GM12891 (cell line): ENCODE data around the gene TK1.

Source experiments
- DNase-seq: peaks from one replicate; pipeline ENCODE4 v3.0.0; 2011; ENCODE audit warnings: low spot score; ENCODE audit not compliant: insufficient read length
- FAIRE-seq: peaks from 2 replicates; lab custom pipeline; 2011; peaks lifted over from hg19 to GRCh38; lab: Jason Lieb, UNC
- PAX5 ChIP-seq: IDR thresholded peaks from 2 replicates; pipeline ENCODE4 v1.6.1; 2011; ENCODE audit warnings: low read length, moderate library complexity, mild to moderate bottlenecking; ENCODE audit not compliant: insufficient read depth, severe bottlenecking
- POLR2A ChIP-seq: IDR thresholded peaks from 2 replicates; pipeline ENCODE4 v1.6.1; 2011; ENCODE audit warnings: low read depth, low read length, control low read depth
- POLR2AphosphoS5 ChIP-seq: IDR thresholded peaks from 2 replicates; pipeline ENCODE4 v1.6.1; 2011; ENCODE audit warnings: low read depth, low read length, control low read depth
- POU2F2 ChIP-seq: IDR thresholded peaks from 2 replicates; pipeline ENCODE4 v1.6.1; 2011; ENCODE audit warnings: low read depth, mild to moderate bottlenecking, control low read depth, low read length, moderate library complexity
- SPI1 ChIP-seq: IDR thresholded peaks from 2 replicates; pipeline ENCODE4 v1.6.1; 2011; ENCODE audit warnings: low read depth, low read length, control low read depth
- TAF1 ChIP-seq: IDR thresholded peaks from 2 replicates; pipeline ENCODE4 v1.6.1; 2011; ENCODE audit warnings: low read depth, low read length, control low read depth

The TK1 gene

GRCh38 chr17:78135858-78136500 is 50.9 kb downstream of the TK1 start:
- FAIRE-seq, result no peak
- TF ChIP-seq SPI1 (no peak), POLR2AphosphoS5 (no peak), POLR2A (no peak), POU2F2 (no peak), PAX5 (no peak), TAF1 (no peak)
- no peak for DNase-seq

GRCh38 chr17:78134899-78135385 is 51.9 kb downstream of the TK1 start:
- FAIRE-seq, result no peak

DNA sequence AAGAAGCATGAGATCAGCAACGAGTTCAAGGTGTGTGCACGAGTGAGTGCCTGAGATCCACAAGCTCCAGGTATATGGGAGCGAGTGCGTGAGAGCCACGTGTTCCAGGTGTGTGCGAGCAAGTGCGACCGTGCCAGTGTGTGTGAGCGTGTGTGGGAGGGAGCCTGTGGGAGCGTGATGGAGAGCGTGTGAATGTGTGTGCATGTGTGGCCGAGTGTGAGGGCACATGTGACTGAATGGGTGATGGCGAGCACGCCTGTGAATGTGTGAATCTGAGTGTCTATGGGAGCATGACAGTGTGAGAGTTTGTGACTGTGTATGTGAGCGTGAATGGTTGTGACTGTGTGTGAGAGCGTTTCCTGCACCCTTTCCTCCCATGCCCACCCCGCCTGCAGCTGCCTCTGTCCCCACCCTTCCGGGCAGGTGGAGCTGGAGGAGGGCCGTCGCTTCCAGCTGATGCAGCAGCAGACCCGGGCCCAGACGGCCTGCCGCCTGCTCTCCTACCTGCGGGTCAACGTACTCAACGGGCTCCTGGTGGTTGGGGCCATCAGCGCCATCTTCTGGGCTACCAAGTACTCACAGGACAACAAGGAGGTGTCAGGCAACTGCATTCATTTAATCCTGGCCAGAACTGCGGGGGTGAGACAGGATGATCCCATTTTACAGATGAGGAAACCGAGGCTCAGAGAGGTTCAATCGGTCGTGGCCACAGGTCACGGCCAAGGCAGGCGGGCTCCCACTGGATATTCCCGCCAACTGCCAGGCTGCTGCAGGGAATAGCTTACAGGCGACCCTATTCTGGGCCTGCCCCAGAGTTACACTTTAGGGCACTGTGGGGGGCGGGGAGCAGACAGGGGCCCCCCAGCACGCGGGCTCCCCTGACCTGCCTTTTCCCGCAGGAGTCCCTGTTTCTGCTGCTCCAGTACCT is 52.6 kb downstream of the TK1 start:
- FAIRE-seq, result peak; percentile 96
- DNase-seq, result no peak

More at GRCh38 chr17:78134899-78135385, 51.9 kb downstream of the TK1 start:
- DNase-seq, result no peak
- TF ChIP-seq TAF1, result no peak
- TF ChIP-seq PAX5, result no peak
- no peak for TF ChIP-seq POLR2AphosphoS5
- no peak for TF ChIP-seq POLR2A
- TF ChIP-seq SPI1, result no peak
- no peak for TF ChIP-seq POU2F2

GRCh38 chr17:78133179-78133951 is 53.5 kb downstream of the TK1 start:
- FAIRE-seq (no peak), DNase-seq (no peak)
- TF ChIP-seq POLR2AphosphoS5, result no peak
- no peak for TF ChIP-seq POLR2A
- TF ChIP-seq SPI1, result no peak
- TF ChIP-seq TAF1, result no peak
- TF ChIP-seq PAX5, result no peak

More for the DNA sequence above, 52.6 kb downstream of the TK1 start:
- peak; percentile 57; the same call in 1 of the 2 replicates for TF ChIP-seq POLR2AphosphoS5
- no peak for TF ChIP-seq SPI1
- no peak for TF ChIP-seq PAX5
- no peak for TF ChIP-seq TAF1
- TF ChIP-seq POU2F2, result 0 out of 2 replicates have a peak, but pooled peaks have one; percentile 37
- TF ChIP-seq POLR2A, result peak; percentile 55; the same call in 1 of the 2 replicates

- TF ChIP-seq TAF1, result no peak
- FAIRE-seq, result no peak
- DNase-seq, result no peak
These were observed 54.1 kb downstream of the TK1 start for GRCh38 chr17:78132767-78133178.

DNA sequence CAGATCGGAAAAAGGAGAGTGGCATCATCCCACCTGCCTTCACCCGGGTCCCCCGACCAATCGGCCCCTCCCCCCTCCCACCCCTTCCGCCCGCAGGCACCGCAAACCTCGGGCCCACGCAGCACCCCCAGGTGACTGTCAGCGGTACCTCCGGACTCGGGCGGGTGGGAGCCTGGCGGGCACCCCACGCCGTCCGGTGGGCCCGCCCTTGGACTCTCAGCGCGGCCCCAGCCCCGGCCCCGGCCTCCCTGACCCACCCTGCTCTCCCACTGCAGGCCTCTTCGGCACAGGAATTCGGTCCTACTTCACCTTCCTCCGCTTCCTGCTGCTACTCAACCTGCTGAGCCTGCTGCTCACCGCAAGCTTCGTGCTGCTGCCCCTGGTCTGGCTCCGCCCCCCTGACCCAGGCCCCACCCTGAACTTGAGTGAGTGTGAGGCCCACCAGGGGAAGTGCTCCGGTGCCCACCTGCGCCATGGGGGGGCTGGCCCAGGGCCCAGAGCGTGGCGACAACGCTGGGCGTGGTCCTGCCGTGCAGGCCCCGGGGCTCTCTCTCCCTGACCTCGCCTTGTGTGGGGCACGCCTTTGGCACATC is 54.7 kb downstream of the TK1 start:
- no peak for DNase-seq
- 0 out of 2 replicates have a peak, but pooled peaks have one; percentile 29 for TF ChIP-seq SPI1
- 0 out of 2 replicates have a peak, but pooled peaks have one; percentile 13 for TF ChIP-seq POU2F2
- no peak; the same call in 1 of the 2 replicates for TF ChIP-seq TAF1
- TF ChIP-seq PAX5, result no peak
- peak; percentile 64 for TF ChIP-seq POLR2A
- no peak; the same call in 1 of the 2 replicates for TF ChIP-seq POLR2AphosphoS5
- peak; percentile 88 for FAIRE-seq

DNA sequence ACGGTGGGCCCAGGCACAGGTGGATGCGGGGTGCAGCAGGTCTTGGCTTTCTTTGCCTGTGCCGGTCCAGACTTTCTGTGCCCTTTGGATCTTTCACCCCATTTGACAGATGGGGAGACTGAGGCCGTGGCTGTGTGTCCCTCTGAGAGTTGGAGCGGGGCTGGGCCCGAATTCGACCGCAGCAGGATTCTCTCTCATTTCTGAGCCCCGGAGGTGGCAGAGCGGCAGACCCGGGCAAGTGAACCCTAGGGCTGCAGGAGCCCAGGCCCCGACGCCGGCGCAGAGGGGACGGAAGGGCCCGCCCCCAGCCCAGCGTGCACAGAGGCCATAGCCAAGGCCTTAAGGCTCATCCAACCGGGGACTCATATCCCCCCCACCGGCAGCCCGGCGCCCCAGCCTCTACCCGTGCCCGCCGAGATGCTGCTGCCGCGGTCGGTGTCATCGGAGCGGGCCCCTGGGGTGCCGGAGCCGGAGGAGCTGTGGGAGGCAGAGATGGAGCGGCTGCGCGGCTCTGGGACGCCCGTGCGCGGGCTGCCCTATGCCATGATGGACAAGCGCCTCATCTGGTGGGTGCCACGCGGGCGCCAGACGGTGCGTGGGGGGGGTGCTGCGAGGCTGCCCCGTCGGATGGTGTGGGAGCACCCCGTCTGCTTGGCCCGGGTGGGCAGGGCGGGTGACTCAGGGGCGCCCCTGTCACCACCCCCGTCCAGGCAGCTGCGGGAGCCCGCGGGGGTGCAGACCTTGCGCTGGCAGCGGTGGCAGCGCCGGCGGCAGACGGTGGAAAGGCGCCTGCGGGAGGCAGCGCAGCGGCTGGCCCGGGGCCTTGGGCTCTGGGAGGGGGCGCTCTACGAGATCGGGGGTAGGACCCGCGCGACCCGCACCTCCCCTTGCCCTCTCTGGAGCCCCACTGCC is 55.4 kb downstream of the TK1 start:
- TF ChIP-seq POLR2A, result no peak; the same call in 1 of the 2 replicates
- peak; percentile 31; the same call in 1 of the 2 replicates for TF ChIP-seq POLR2AphosphoS5
- DNase-seq, result no peak
- FAIRE-seq, result no peak

DNA sequence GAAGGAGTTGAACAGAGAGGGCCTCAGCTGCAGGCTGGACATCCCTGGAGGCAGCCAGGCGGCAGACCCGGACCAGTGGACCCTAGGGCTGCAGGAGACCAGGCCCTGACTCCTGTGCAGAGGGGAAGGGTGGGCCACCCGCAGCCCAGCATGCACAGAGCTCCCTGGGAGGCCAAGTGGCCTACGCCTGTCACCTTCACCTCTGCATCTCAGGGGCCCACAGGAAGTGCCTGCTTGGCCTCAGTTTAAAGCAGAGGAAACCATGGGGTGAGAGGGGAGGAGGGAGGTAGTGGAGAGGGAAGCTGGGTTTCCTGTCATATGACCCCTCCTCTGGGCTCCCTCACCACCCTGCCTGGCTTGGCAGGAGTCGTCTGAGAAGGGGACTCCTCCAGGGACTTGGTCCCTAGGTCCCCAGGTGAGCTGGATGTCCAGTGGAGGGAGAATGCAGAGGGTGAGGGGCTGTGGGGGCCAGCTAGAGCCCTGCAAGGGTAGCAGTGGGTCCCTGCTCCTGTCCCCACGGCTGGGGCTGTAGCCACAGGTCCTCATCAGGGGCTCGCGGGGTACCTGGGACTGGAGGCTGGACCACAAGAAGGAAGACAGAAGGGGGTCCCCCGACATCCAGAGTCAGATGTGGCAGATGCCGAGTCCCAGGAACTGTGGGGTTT is 56.3 kb downstream of the TK1 start, which contains the start of gene TMC8:
Gene TMC8 (plus strand): TSS at position 335 of the 665 bp plus-strand sequence. CDS start 818 bp downstream, outside the sequence.
- peak; percentile 90 for FAIRE-seq
- DNase-seq, result no peak
- peak; percentile 58; the same call in 1 of the 2 replicates for TF ChIP-seq SPI1
- 0 out of 2 replicates have a peak, but pooled peaks have one; percentile 30 for TF ChIP-seq TAF1
- no peak for TF ChIP-seq PAX5
- TF ChIP-seq POU2F2, result no peak
- peak; percentile 29; the same call in 1 of the 2 replicates for TF ChIP-seq POLR2A
- TF ChIP-seq POLR2AphosphoS5, result peak; percentile 53; the same call in 1 of the 2 replicates
